Esophagus muscularis mucosa (tissue), 4 donors: ENCODE data around the gene GALC. TPM values are rescaled to one million over a fixed set of nuclear protein-coding genes. Genes with fewer than 3 reads are reported as not detected.

Experiments used
- DNase-seq: peaks from one replicate; pipeline ENCODE4 v3.0.0-alpha.2; 2017; ENCODE audit errors: extremely low spot score
- H3K27ac ChIP-seq, 4 donors: fragments of 200-600 bp; sonication (generic); replicated peaks in 1 of 4; 1 replicate in 3 of 4; 2 replicates in 1 of 4; pipeline ENCODE4 v1.5.1; 2016 to 2019; ENCODE audit warnings: mild to moderate bottlenecking in 1 of 4
- H3K27me3 ChIP-seq, 4 donors: fragments of 200-600 bp; sonication (generic); one replicate each; pipeline versions ENCODE4 v1.5.1 to v1.6.0; 2016 to 2019
- H3K36me3 ChIP-seq, 4 donors: fragments of 200-600 bp; sonication (generic); one replicate each; pipeline ENCODE4 v1.5.1; 2016 to 2019
- H3K4me1 ChIP-seq, 4 donors: fragments of 200-600 bp; sonication (generic); one replicate each; pipeline ENCODE4 v1.5.1; 2016 to 2019
- H3K4me3 ChIP-seq, 4 donors: fragments of 200-600 bp; sonication (generic); 1 replicate in 2 of 4; 2 replicates in 2 of 4; pipeline ENCODE4 v1.5.1; 2016 to 2019; ENCODE audit warnings: mild to moderate bottlenecking in 4 of 4, moderate library complexity in 1 of 4
- H3K9me3 ChIP-seq, 4 donors: fragments of 200-600 bp; sonication (generic); 1 replicate in 3 of 4; 2 replicates in 1 of 4; pipeline ENCODE4 v1.5.1; 2016 to 2019
- CTCF ChIP-seq, 3 experiments: fragments of 200-600 bp in 2 of 3; fragments of 450-650 bp in 1 of 3; sonication (generic) in 2 of 3; IDR thresholded peaks; one replicate each; pipeline ENCODE4 v1.5.1; 2017 to 2019; ENCODE audit warnings: antibody characterized with exemption in 3 of 3, mild to moderate bottlenecking in 2 of 3, moderate library complexity in 1 of 3
- EP300 ChIP-seq: sonication (generic); formaldehyde crosslinking; IDR thresholded peaks from one replicate; pipeline ENCODE4 v1.6.1; 2017; ENCODE audit warnings: antibody characterized with exemption
- POLR2A ChIP-seq: fragments of 450-650 bp; IDR thresholded peaks from one replicate; pipeline ENCODE4 v1.6.1; 2017; ENCODE audit warnings: antibody characterized with exemption, moderate library complexity, mild to moderate bottlenecking, low read depth
- POLR2AphosphoS5 ChIP-seq, 2 donors: sonication (generic); formaldehyde crosslinking; IDR thresholded peaks; one replicate each; pipeline ENCODE4 v1.6.1; 2017; ENCODE audit warnings: antibody characterized with exemption in 2 of 2
- WGBS: methylation state at CpG from one replicate; pipeline ENCODE4 v1.1.5; 2018; 5-methylcytosine and 5-hydroxymethylcytosine counted together
- intact Hi-C: fragments of 100-400 bp; cut with DNase I; formaldehyde crosslinking; loops from one replicate; pipeline ENCODE4 v1.15.1; 2023
- total RNA-seq, 4 donors: library from RNA; depleted of rRNA; stranded (reverse); fragments of >200 nt; gene quantifications; one replicate each; pipeline versions ENCODE4 v1.1.0 to v1.2.1, GENCODE V29; 2016

Gene GALC
- total RNA-seq, 4 donors from 2014 or later: 14.5 to 17.0 (median 16.0) TPM

- WGBS: 73% methylated on average over 3 of the region's 3 CpGs
- H3K4me1 ChIP-seq: no peaks in the 10 kb centered on the region
- H3K27ac ChIP-seq: no peak overlapping the region
- TF ChIP-seq EP300 (no peak), POLR2A (no peak), POLR2AphosphoS5 (IDR thresholded peaks at IDR 0.05) (no peak), CTCF (IDR thresholded peaks at IDR 0.05) (no peak)
- no peak for DNase-seq
- no peak overlapping the region for H3K4me3 ChIP-seq
- intact Hi-C loops: no loop called here
- H3K36me3 ChIP-seq: peaks cover 2 to 44% (median 17%) of the 10 kb centered on the region in 4 donors
- H3K9me3 ChIP-seq: no peaks in the 10 kb centered on the region
- H3K27me3 ChIP-seq: no peaks in the 10 kb centered on the region
Observed at GRCh38 chr14:87952307-87953094, 40.5 kb downstream of the GALC start.

GRCh38 chr14:87944987-87945604 lies 47.9 kb downstream of the GALC start:
- Histone ChIP-seq H3K9me3 (no peaks in the 10 kb centered on the region), H3K27ac (no peak overlapping the region), H3K4me1 (no peaks in the 10 kb centered on the region), H3K27me3 (no peaks in the 10 kb centered on the region), H3K4me3 (no peak overlapping the region), H3K36me3 (peaks cover 8 to 73% (median 42%) of the 10 kb centered on the region in 4 donors)
- intact Hi-C loops: loop anchor here (10.0 kb wide), 1 partner anchor 220 kb away; no protein-coding TSS in a partner anchor
- WGBS: 29% methylated on average over 4 of the region's 4 CpGs
- TF ChIP-seq CTCF (IDR thresholded peaks at IDR 0.05) (peak; percentile 57 to 68 (median 66)), EP300 (no peak)
- no peak for DNase-seq

GRCh38 chr14:87940894-87941293 lies 52.1 kb downstream of the GALC start:
- Histone ChIP-seq H3K27me3 (no peaks in the 10 kb centered on the region), H3K4me3 (no peak overlapping the region), H3K36me3 (peaks cover 7 to 68% (median 30%) of the 10 kb centered on the region in 4 donors), H3K4me1 (no peaks in the 10 kb centered on the region), H3K27ac (no peak overlapping the region), H3K9me3 (no peaks in the 10 kb centered on the region)
- intact Hi-C loops: loop anchor here (10.0 kb wide), 1 partner anchor 224 kb away; no protein-coding TSS in a partner anchor
- TF ChIP-seq CTCF (IDR thresholded peaks at IDR 0.05) (no peak), POLR2A (no peak), POLR2AphosphoS5 (IDR thresholded peaks at IDR 0.05) (no peak), EP300 (no peak)
- no peak for DNase-seq
- 93% methylated on average over 2 of the region's 2 CpGs for WGBS

- H3K27ac ChIP-seq: no peak overlapping the region
- intact Hi-C loops: loop anchor here (10.0 kb wide), 1 partner anchor 224 kb away; no protein-coding TSS in a partner anchor
- no peak for DNase-seq
- TF ChIP-seq CTCF (IDR thresholded peaks at IDR 0.05) (no peak), EP300 (no peak), POLR2AphosphoS5 (IDR thresholded peaks at IDR 0.05) (no peak), POLR2A (no peak)
- no peaks in the 10 kb centered on the region for H3K4me1 ChIP-seq
- H3K9me3 ChIP-seq: no peaks in the 10 kb centered on the region
- 93% methylated on average over 3 of the region's 3 CpGs for WGBS
- no peak overlapping the region for H3K4me3 ChIP-seq
- H3K36me3 ChIP-seq: peaks cover 7 to 73% (median 29%) of the 10 kb centered on the region in 4 donors
- no peaks in the 10 kb centered on the region for H3K27me3 ChIP-seq
Observed at GRCh38 chr14:87940382-87940781, 52.6 kb downstream of the GALC start.
